Effector memory CD8-positive, alpha-beta T cell (primary cell): ENCODE results near the gene TMEM126B.
"Not testable (repeated sequence)": the region's sequence is repeated elsewhere in the genome, so short reads cannot be mapped to it uniquely, and the experiment has no call there.

Experiments used
- ATAC-seq: fragments of 150-1000 bp; cut with Tn5 transposase; replicated peaks from 2 replicates; pipeline ENCODE4 v1.10.0; 2021; ENCODE audit warnings: mild to moderate bottlenecking, moderate library complexity
- DNase-seq, 3 experiments: peaks; one replicate each; pipeline ENCODE4 v3.0.0; 2021
- H3K27ac Mint-ChIP-seq, 2 donors: one replicate each; pipeline ENCODE4 v1.8.0; 2022; ENCODE audit warnings: mild to moderate bottlenecking in 2 of 2, mixed read lengths in 2 of 2, moderate library complexity in 2 of 2
- H3K27me3 Mint-ChIP-seq, 2 donors: one replicate each; pipeline ENCODE4 v1.8.0; 2022; ENCODE audit warnings: mixed read lengths in 2 of 2
- H3K36me3 Mint-ChIP-seq: one replicate; pipeline ENCODE4 v1.8.0; 2022; ENCODE audit warnings: mild to moderate bottlenecking, moderate library complexity, mixed read lengths; ENCODE audit not compliant: insufficient read depth
- H3K4me1 Mint-ChIP-seq, 2 donors: one replicate each; pipeline ENCODE4 v1.8.0; 2022; ENCODE audit warnings: low read depth in 2 of 2, mixed read lengths in 2 of 2
- H3K4me3 Mint-ChIP-seq, 2 donors: one replicate each; pipeline ENCODE4 v1.8.0; 2022; ENCODE audit warnings: mild to moderate bottlenecking in 2 of 2, mixed read lengths in 2 of 2, moderate library complexity in 2 of 2
- H3K9me3 Mint-ChIP-seq, 2 donors: one replicate each; pipeline ENCODE4 v1.8.0; 2022; ENCODE audit warnings: mixed read lengths in 2 of 2
- total RNA-seq, 9 experiments: gene quantifications; one replicate each; lab custom pipeline; 2026; lab: John Stamatoyannopoulos, UW

TMEM126B gene
- 10.1 to 57.4 (median 35.5) reads per million in 9 experiments for total RNA-seq

GRCh38 chr11:85627998-85628770 is at the start of gene TMEM126B:
TSS of gene TMEM126B (plus strand) at chr11:85628593. CDS start at chr11:85628608, 15 bp downstream.
- H3K4me1 Mint-ChIP-seq = peaks cover 19 to 27% of the 10 kb centered on the region in 2 donors
- H3K27me3 Mint-ChIP-seq = no peaks in the 10 kb centered on the region
- peak; percentile 94 to 96 (median 95) for DNase-seq
- ATAC-seq = peak; percentile 95
- H3K27ac Mint-ChIP-seq = peak within 1 kb of the TSS; percentile 94 to 95
- H3K4me3 Mint-ChIP-seq = peak within 1 kb of the TSS; percentile 97
- H3K36me3 Mint-ChIP-seq = peaks cover 21% of the 10 kb centered on the region
- H3K9me3 Mint-ChIP-seq = no peaks in the 10 kb centered on the region

DNA sequence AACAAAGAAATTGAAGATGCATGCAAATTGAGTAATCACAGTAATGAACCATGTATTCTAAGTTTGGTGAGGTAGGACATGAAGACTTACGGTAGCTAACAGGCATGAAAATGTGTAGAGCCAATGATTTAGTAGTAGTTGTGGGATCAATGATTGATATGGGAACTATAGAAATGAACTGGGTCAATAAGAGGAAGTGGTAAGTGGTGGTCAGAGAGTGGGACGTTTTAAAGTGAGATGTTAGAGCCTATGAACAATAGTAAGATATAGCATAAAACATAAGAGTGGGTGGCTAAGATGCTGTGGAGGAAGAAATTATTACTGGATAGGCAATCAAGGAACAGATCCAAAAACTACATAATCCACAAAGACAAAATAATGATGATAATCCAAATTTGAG is 46.3 kb upstream of the TMEM126B start:
- DNase-seq (no peak), ATAC-seq (no peak)
- no peaks in the 10 kb centered on the region for H3K9me3 Mint-ChIP-seq
- H3K4me1 Mint-ChIP-seq = peaks cover 2 to 4% of the 10 kb centered on the region in 2 donors
- no peak overlapping the region for H3K27ac Mint-ChIP-seq
- no peak overlapping the region for H3K4me3 Mint-ChIP-seq
- no peaks in the 10 kb centered on the region for H3K36me3 Mint-ChIP-seq
- H3K27me3 Mint-ChIP-seq = peaks cover 12 to 17% of the 10 kb centered on the region in 2 donors

GRCh38 chr11:85589373-85589772 is 39.0 kb upstream of the TMEM126B start:
- Mint-ChIP-seq H3K27me3 (peaks cover 24 to 34% of the 10 kb centered on the region in 2 donors), H3K36me3 (no peaks in the 10 kb centered on the region), H3K4me1 (no peaks in the 10 kb centered on the region), H3K27ac (no peak overlapping the region), H3K9me3 (no peaks in the 10 kb centered on the region), H3K4me3 (no peak overlapping the region)
- DNase-seq = no peak
- ATAC-seq = no peak

DNA sequence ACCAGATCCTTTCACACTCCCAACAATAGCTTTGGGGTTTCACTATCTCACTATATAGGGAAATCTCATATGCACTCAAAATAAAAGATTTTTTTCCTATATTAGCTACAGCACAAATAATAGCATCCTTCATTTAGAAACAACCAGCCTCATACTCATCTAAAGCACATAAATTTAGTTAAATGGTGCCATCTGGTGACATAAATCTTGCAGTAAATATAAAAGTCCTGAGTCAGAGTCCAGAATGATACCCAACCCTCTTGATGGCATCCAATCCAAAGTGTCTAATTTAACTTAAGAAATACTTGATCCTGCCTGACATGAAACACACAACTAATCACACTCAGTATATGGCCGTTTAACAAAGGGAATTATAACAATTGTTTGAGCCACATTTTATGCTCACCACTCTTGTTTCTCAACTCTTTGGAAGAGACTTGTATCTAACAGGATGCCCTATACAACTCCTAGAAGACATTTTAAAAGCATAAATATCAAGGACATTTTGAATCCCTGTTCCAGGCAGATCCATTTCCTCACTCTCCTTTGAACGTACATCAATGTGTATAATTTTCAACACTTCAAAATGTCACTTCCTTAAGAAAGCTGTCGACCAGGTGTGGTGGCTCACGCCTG is 37.4 kb upstream of the TMEM126B start:
- peaks cover 19 to 34% of the 10 kb centered on the region in 2 donors for H3K27me3 Mint-ChIP-seq

DNA sequence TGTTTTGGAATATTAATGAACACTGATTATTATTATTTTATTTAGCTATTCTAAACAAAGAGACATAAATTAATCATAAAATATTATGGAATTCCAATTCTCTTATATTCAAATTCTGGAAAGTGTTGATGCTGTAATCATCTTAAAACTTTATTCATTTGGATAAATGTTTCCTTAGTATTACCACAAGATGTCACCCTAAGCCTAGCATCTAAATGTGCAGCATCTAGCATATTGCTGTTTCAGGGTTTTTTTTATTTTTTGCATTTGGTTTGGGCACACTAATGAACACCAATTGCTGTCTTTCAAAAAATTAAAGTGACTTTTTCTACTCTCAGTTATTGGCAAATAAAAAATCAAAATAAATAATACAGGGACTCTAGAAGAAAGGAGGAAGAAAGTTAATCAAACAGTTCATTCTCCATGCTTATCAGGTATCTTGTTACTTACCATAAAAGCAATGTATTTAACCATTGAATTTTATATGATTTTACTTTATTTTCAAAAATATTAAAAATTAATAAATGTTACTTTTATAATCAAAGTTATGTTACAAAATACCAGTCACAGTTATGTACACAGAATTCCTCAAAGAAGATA is 33.0 kb upstream of the TMEM126B start:
- H3K4me1 Mint-ChIP-seq = no peaks in the 10 kb centered on the region
- no peak overlapping the region for H3K4me3 Mint-ChIP-seq
- peaks cover 0 to 10% of the 10 kb centered on the region in 2 donors for H3K27me3 Mint-ChIP-seq
- H3K36me3 Mint-ChIP-seq = no peaks in the 10 kb centered on the region
- no peak overlapping the region for H3K27ac Mint-ChIP-seq
- DNase-seq (peak in 1 of 3 experiments; percentile 5), ATAC-seq (peak; percentile 49)
- H3K9me3 Mint-ChIP-seq = no peaks in the 10 kb centered on the region

More for the DNA sequence above, 37.4 kb upstream of the TMEM126B start:
- ATAC-seq = no peak
- no peak for DNase-seq
- no peak overlapping the region for H3K4me3 Mint-ChIP-seq
- H3K27ac Mint-ChIP-seq = no peak overlapping the region
- H3K36me3 Mint-ChIP-seq = no peaks in the 10 kb centered on the region
- H3K4me1 Mint-ChIP-seq = no peaks in the 10 kb centered on the region
- no peaks in the 10 kb centered on the region for H3K9me3 Mint-ChIP-seq

GRCh38 chr11:85596886-85597285 is 31.5 kb upstream of the TMEM126B start:
- no peaks in the 10 kb centered on the region for H3K9me3 Mint-ChIP-seq
- no peaks in the 10 kb centered on the region for H3K27me3 Mint-ChIP-seq
- ATAC-seq (no peak), DNase-seq (no peak)
- no peaks in the 10 kb centered on the region for H3K36me3 Mint-ChIP-seq
- no peaks in the 10 kb centered on the region for H3K4me1 Mint-ChIP-seq
- no peak overlapping the region for H3K4me3 Mint-ChIP-seq
- no peak overlapping the region for H3K27ac Mint-ChIP-seq

GRCh38 chr11:85599083-85599482 is 29.3 kb upstream of the TMEM126B start:
- Mint-ChIP-seq H3K27ac (no peak overlapping the region), H3K4me1 (no peaks in the 10 kb centered on the region), H3K9me3 (no peaks in the 10 kb centered on the region), H3K4me3 (no peak overlapping the region), H3K27me3 (no peaks in the 10 kb centered on the region), H3K36me3 (no peaks in the 10 kb centered on the region)
- ATAC-seq (no peak), DNase-seq (no peak)

GRCh38 chr11:85602526-85603213 is 25.7 kb upstream of the TMEM126B start:
- no peaks in the 10 kb centered on the region for H3K9me3 Mint-ChIP-seq

DNA sequence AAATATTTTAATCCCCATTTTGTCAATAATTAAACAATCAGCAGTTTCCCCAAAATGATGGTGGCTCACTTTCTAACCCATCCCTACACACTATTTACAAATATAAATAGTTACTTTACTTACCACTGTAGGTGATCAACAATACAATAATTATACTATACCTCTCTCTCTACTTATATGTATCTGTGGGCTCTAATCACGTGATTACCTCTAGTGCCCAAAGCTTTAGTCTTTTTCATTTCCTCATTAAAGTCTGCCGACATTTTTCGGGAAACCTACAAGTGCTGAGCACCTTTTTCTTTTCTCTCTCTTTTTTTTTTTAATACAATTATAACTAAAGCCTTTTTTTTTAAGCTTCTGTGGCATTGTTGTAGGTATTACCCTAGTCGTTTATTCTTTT is 25.2 kb upstream of the TMEM126B start:
- H3K36me3 Mint-ChIP-seq = no peaks in the 10 kb centered on the region
- no peaks in the 10 kb centered on the region for H3K9me3 Mint-ChIP-seq
- H3K4me3 Mint-ChIP-seq = no peak overlapping the region
- no peak overlapping the region for H3K27ac Mint-ChIP-seq
- DNase-seq (no peak), ATAC-seq (no peak)
- peaks cover 0 to 4% of the 10 kb centered on the region in 2 donors for H3K27me3 Mint-ChIP-seq
- no peaks in the 10 kb centered on the region for H3K4me1 Mint-ChIP-seq

More at GRCh38 chr11:85602526-85603213, 25.7 kb upstream of the TMEM126B start:
- ATAC-seq (no peak), DNase-seq (no peak)
- Mint-ChIP-seq H3K4me1 (no peaks in the 10 kb centered on the region), H3K27me3 (no peaks in the 10 kb centered on the region), H3K4me3 (no peak overlapping the region), H3K36me3 (no peaks in the 10 kb centered on the region), H3K27ac (peak overlapping the region in 1 of 2 donors; percentile 1)

GRCh38 chr11:85606237-85606636 is 22.2 kb upstream of the TMEM126B start:
- H3K27me3 Mint-ChIP-seq, DNase-seq, H3K9me3 Mint-ChIP-seq, ATAC-seq, H3K4me1 Mint-ChIP-seq, H3K4me3 Mint-ChIP-seq, H3K27ac Mint-ChIP-seq, H3K36me3 Mint-ChIP-seq: not testable (repeated sequence)

GRCh38 chr11:85608621-85609020 is 19.8 kb upstream of the TMEM126B start:
- not testable (repeated sequence) for H3K4me3 Mint-ChIP-seq, H3K36me3 Mint-ChIP-seq, H3K9me3 Mint-ChIP-seq, H3K4me1 Mint-ChIP-seq, ATAC-seq, DNase-seq, H3K27me3 Mint-ChIP-seq
- peak overlapping the region in 1 of 2 donors; percentile 65 for H3K27ac Mint-ChIP-seq

DNA sequence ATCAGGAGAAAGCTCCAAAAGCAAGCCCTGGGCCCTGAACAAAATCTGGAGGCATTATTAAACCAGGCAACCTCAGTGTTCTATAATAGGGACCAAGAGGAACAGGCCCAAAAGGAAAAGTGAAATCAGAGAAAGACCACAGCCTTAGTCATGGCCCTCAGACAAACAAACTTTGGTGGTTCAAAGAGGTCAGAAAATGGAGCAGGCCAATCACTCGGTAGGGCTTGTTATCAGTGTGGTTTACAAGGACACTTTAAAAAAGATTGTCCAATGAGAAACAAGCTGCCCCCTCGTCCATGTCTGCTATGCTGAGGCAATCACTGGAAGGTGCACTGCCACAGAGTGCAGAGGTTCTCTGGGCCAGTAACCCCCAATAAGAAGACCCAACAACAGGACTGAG is 19.1 kb upstream of the TMEM126B start:
- not testable (repeated sequence) for H3K27ac Mint-ChIP-seq, ATAC-seq, H3K27me3 Mint-ChIP-seq, DNase-seq, H3K4me1 Mint-ChIP-seq, H3K9me3 Mint-ChIP-seq, H3K4me3 Mint-ChIP-seq, H3K36me3 Mint-ChIP-seq

DNA sequence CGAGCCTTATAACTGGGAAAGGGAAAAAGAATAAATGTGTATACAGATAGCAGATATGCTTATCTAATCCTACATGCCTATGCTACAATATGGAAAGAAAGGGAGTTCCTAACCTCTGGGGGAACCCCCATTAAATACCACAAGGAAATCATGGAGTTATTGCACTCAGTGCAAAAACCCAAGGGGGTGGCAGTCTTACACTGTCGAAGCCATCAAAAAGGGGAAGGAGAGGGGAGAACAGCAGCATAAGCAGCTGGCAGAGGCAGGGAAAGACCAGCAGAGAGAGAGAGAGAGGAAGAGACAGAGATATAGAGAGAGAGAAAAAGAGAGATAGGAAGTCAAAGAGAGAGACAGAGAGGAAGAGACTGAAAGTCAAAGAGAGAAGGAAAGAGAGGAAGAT is 16.8 kb upstream of the TMEM126B start:
- H3K27ac Mint-ChIP-seq = peak overlapping the region in 1 of 2 donors; percentile 75
- not testable (repeated sequence) for H3K9me3 Mint-ChIP-seq, H3K4me1 Mint-ChIP-seq, ATAC-seq, H3K36me3 Mint-ChIP-seq, H3K27me3 Mint-ChIP-seq, DNase-seq, H3K4me3 Mint-ChIP-seq
